NCI-H128 (cell line): Measurements from ENCODE around the gene HMOX1.
A peak's percentile ranks its signal among the peaks of the same experiment; 100 is the strongest.
"Not testable (repeated sequence)": the region's sequence is repeated elsewhere in the genome, so short reads cannot be mapped to it uniquely, and the experiment has no call there.

Experiments
- DNase-seq: peaks from one replicate; lab custom pipeline; 2025; ENCODE audit not compliant: unreplicated experiment; lab: John Stamatoyannopoulos, UW

Gene HMOX1

GRCh38 chr22:35378621-35379020, 2.3 kb upstream of the HMOX1 start:
- no peak for DNase-seq

- DNase-seq = no peak
These were observed 1.5 kb upstream of the HMOX1 start for GRCh38 chr22:35379146-35379993.

GRCh38 chr22:35380013-35380412, 883 bp upstream of the HMOX1 start:
- no peak for DNase-seq

- DNase-seq = no peak
These were observed 621 bp downstream of the HMOX1 start for GRCh38 chr22:35381424-35382009.

GRCh38 chr22:35383679-35384071, 2.8 kb downstream of the HMOX1 start:
- no peak for DNase-seq

- DNase-seq = no peak
These were observed 3.6 kb downstream of the HMOX1 start for GRCh38 chr22:35384527-35384926.

GRCh38 chr22:35384975-35385588, 4.2 kb downstream of the HMOX1 start:
- DNase-seq = no peak

GRCh38 chr22:35386670-35387288, 5.9 kb downstream of the HMOX1 start:
- DNase-seq = no peak

GRCh38 chr22:35390933-35391332, 10.0 kb downstream of the HMOX1 start:
- DNase-seq = no peak

- no peak for DNase-seq
These were observed 11.5 kb downstream of the HMOX1 start for GRCh38 chr22:35392357-35392756.

- no peak for DNase-seq
These were observed 12.5 kb downstream of the HMOX1 start for GRCh38 chr22:35393116-35394010.

GRCh38 chr22:35394011-35394312, 13.1 kb downstream of the HMOX1 start:
- DNase-seq = no peak

GRCh38 chr22:35394810-35395563, 14.1 kb downstream of the HMOX1 start:
- no peak for DNase-seq

- not testable (repeated sequence) for DNase-seq
These were observed 15.7 kb downstream of the HMOX1 start for GRCh38 chr22:35396622-35397021.

GRCh38 chr22:35397095-35397904, 16.4 kb downstream of the HMOX1 start:
- no peak for DNase-seq

- DNase-seq = no peak
These were observed 17.7 kb downstream of the HMOX1 start for GRCh38 chr22:35398591-35398973.

- no peak for DNase-seq
These were observed 18.3 kb downstream of the HMOX1 start for GRCh38 chr22:35399114-35399677.

GRCh38 chr22:35399678-35400500, 19.0 kb downstream of the HMOX1 start, which contains the start of gene MCM5:
MCM5 (plus strand) TSS chr22:35400140; CDS start chr22:35400439, 299 bp downstream.
- DNase-seq = peak; percentile 89
